GM18870 (cell line): Measurements from ENCODE around the gene KARS1.
"Not testable (repeated sequence)": the region's sequence is repeated elsewhere in the genome, so short reads cannot be mapped to it uniquely, and the experiment has no call there.

Experiments
- ATAC-seq: cut with Tn5 transposase; IDR thresholded peaks from one replicate; pipeline ENCODE4 v1.9.1; 2021; ENCODE audit warnings: moderate library complexity; ENCODE audit not compliant: unreplicated experiment

The KARS1 gene

DNA sequence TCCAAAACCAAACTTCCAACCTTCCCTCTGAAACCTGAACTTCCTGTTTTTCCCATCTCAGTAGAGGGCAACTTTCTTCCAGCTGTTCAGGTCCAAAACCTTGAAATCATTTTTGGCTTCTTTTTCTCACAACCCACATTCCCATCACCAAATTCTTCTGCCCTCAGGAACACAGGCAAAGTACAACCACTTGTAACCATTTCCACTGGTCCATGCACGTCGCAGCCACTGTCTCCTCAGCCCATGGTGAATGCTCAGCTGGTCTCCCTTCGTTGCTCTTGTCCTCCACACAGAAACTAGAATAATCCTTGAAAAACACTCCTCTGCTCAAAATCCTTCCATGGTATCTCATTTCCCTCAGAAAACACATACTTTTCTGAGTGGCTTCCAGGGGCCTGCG lies 20.7 kb downstream of the KARS1 start:
- no peak for ATAC-seq

DNA sequence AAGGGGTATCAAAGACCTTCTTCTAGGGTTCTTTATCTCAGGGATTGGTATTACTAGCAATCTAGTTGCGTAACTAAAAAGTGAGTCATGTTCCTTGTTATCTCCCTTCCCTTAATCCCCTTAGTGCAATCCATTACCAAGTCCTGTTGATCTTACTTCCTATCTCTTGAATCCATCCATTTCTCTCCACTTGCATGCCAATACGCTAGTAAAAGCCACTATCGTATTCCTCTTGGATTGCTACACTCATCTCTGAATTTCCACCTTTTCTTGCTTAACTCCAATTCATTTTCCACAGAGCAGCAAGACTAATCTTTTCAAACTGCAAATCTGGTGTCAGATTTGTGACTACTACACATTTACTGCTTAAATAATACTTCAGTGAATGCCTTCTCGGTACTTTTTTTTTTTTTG lies 22.5 kb downstream of the KARS1 start:
- ATAC-seq: no peak

- ATAC-seq: peak; percentile 84
These were observed 24.5 kb downstream of the KARS1 start, which contains the start of gene ADAT1 for GRCh38 chr16:75622761-75623605. ADAT1 (minus strand) TSS chr16:75623281; CDS start chr16:75620799, 2,482 bp downstream.

DNA sequence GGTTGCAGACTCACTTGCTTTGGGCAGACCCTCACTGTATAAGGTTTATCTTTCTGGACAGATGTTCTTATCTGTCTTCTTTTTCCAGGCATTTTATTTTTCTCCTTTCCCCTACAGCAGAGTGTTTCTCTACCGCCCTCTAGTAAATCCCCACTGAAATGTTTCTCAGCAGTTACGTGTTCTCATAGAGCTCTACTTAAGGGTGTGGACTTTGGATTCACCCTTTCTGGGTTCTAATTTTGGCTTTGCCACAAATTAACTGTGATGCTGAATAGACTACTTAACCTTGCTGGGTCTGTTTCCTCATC lies 26.3 kb downstream of the KARS1 start:
- ATAC-seq: no peak

GRCh38 chr16:75620326-75621169 lies 26.9 kb downstream of the KARS1 start:
- no peak for ATAC-seq

- no peak for ATAC-seq
These were observed 28.7 kb downstream of the KARS1 start for GRCh38 chr16:75618780-75619179.

DNA sequence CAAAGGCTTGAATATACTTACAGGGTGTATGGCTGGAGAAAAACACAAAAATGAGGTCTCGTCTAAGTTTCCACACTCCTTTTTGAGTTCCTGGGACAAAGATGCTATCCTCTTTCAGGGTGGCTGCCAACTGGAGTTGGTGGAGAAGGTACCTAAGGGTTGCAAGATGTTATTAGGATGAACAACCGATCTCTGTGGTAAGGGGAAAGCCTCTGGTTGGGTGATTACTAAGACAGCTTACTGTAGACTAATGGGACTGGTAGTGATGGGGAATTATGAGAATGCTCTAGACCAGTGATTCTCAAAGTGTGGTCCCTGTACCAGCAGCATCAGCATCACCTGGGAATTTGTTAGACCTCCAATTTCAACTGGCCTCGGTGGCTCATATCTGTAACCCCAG lies 30.3 kb downstream of the KARS1 start:
- ATAC-seq: no peak

- ATAC-seq: no peak
These were observed 30.9 kb downstream of the KARS1 start for GRCh38 chr16:75616521-75617010.

- no peak for ATAC-seq
These were observed 31.8 kb downstream of the KARS1 start for GRCh38 chr16:75615619-75616018.

DNA sequence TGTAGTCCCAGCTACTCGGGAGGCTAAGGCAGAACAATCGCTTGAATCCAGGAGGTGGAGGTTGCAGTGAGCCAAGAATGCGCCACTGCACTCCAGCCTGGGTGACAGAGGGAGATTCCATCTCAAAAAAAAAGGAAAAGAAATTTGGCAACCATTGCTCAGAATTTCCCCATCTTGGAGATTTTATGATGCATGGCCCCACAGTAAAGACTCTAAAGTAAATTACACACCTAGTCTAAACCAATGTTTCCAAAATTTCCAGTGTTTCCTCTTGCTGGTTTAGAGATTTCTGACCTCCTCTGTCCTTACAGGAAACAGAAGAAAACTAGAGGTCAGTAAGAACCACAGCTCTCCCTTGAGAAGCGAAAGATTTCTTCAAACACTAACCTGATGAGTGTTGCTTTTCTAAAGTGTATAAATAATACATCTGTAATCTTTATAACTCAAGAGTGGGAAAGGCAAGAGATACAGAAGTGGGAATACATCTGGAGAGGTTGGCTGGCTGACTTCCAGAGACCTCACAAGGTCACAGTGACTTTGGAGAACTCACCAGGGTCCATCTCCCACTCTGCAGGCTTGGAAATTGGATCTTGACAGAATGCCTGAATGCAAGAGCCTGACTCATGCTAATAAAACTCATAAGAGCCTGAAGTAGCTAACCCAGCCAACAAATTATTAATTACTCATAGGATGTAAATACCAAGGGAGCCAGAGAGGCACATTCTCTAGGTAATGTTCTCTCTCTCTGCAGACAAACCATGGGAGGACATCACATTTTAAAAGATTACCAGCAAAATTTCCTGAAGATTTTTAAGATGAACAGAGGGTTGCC lies 33.2 kb downstream of the KARS1 start:
- no peak for ATAC-seq

DNA sequence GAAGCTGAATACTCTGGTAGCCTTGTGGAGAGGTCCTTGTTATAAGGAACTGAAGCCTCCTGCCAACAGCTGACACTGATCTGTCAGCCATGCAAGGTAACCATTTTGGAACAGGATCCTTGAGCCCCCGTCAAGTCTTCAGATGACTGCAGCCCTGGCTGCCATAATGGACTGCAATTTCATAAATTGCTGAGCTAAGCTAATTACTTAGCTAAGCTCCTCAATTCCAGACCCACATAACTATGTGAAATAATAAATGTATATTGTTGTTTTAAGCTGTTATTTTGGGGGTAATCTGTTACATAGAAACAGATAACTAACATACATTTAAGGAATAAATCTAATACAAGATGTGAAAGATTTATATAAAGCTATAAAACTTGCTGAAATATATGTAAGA lies 41.0 kb downstream of the KARS1 start:
- no peak for ATAC-seq

- no peak for ATAC-seq
These were observed 44.2 kb downstream of the KARS1 start for GRCh38 chr16:75603241-75603640.

DNA sequence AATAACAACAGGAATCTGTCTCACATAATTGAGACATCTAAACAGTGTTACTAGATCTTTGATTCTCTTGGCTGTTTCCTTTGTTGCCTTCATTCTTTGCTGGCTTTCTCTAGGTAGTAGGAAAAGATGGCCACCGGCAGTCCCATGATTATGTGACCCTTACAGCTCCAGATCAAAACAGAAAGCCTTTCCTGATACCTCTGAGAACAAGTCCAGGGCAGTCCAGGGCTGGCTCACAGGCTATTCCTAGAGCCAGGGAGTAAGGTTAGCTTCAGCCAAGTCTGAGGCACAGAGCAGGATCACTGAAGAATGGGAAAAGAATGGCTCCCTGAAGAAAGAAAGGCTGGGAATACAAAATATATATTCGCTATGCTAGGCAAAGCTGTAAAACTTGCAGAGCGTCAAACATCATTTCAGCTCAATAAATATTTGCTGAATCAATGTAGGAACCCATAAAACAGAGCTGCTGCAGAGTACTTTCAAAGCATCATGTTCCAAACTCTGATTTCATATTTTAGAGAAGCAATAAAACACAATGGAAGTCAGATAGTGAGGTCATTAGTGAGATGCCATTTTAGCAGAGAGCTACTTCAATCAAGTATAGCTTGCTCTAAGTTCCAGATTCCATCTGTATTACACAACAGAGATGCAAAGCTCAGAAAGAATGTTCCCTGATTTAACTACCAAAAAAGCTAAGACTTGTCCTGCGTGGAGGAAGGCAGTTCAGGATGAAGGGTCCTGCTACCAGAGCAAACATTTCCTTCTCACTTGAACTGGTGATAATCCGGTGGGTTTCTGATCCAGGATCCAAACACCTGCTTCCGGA lies 47.8 kb downstream of the KARS1 start:
- no peak for ATAC-seq

- ATAC-seq: no peak
These were observed 53.3 kb downstream of the KARS1 start for GRCh38 chr16:75593825-75594820.

DNA sequence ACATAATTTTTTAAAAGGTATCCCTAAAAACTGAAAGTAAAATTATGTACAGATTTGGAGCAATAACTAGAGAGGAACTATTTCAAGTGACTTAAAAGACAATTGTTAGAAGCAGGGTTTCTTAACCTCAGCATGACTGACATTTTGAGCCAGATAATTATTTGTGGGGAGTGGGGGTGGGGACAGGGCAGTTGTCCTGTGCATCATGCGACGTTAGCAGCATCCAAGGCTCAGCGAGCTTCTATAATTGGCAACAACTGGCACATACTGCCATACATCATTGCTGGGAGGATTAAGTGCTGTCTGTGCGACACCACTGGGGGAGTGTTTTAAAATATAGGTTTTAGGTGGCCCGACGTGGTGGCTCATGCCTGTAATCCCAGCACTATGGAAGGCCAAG lies 54.2 kb downstream of the KARS1 start:
- ATAC-seq: no peak

- ATAC-seq: not testable (repeated sequence)
These were observed 55.5 kb downstream of the KARS1 start for GRCh38 chr16:75591927-75592326.

GRCh38 chr16:75590920-75591843 lies 56.3 kb downstream of the KARS1 start:
- ATAC-seq: no peak

DNA sequence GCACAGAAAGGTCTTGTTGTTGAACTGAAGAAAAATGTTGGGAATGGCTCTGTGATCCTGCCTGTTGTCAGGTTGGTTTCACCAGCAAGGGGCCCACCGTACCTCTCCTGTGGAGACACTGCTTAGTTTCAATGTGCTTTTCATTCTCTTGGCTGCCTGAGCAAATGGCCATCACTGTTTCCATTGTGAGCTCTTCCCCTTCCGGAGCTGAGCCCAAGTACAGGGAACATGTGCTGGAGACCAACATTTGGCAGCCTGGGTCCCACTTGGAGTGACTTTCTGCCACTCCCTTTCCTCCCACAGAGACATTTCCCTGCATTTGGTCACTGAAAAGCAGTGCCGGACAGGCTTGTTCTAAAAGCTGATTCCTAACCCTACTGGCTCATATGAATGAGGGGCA lies 58.2 kb downstream of the KARS1 start:
- ATAC-seq: no peak
